HG03280 (cell line): ENCODE measurements around the gene ODC1.

ENCODE experiments used
- ATAC-seq: cut with Tn5 transposase; IDR thresholded peaks from one replicate; pipeline ENCODE4 v1.9.1; 2021; ENCODE audit warnings: mild to moderate bottlenecking, moderate library complexity; ENCODE audit not compliant: unreplicated experiment

ODC1 gene

GRCh38 chr2:10402653-10403215, 45.4 kb downstream of the ODC1 start:
- no peak for ATAC-seq

GRCh38 chr2:10402062-10402585, 46.0 kb downstream of the ODC1 start:
- no peak for ATAC-seq

- no peak for ATAC-seq
These were observed 46.9 kb downstream of the ODC1 start for GRCh38 chr2:10400978-10401951.

- no peak for ATAC-seq
These were observed 47.6 kb downstream of the ODC1 start for GRCh38 chr2:10400568-10400977.

DNA sequence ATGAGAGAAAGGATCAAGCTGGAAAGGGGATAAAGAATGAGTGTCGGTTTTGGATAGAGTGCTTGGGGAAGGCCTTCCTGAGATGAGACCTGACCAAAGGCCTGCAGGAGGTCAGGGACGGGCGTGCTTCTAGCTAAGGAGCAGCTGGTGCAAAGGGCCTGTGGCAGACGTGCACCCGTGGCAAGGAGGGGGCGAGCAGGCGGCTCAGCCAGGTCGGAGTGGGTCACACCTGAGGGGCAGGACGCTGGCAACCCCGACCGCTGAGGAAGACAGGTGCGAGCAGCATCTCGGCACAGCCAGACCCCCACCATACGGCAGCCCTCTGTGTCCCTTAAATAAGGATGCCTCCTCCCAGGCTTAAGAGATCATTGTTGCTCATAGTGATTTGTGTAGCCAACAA, 48.1 kb downstream of the ODC1 start:
- ATAC-seq = no peak

DNA sequence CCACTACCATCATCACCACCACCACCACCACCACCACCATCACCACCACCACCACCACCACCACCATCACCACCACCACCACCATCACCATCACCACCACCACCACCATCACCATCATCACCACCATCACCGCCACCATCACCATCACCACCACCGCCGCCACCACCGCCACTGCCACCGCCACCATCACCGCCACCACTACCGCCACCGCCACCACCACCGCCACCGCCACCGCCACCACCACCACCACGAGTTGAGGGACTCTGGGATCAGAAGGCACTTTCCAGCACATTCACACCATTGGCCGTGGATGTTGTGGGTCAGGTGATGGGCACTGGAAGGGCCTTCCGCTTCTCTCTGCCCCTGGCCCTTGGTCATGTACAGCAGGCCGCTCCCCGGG, 48.8 kb downstream of the ODC1 start:
- no peak for ATAC-seq

- ATAC-seq = no peak
These were observed 49.6 kb downstream of the ODC1 start for GRCh38 chr2:10398496-10398895.

- ATAC-seq = no peak
These were observed 50.2 kb downstream of the ODC1 start for GRCh38 chr2:10397878-10398277.

- no peak for ATAC-seq
These were observed 50.7 kb downstream of the ODC1 start for GRCh38 chr2:10397297-10397875.

GRCh38 chr2:10396464-10396863, 51.7 kb downstream of the ODC1 start:
- no peak for ATAC-seq

DNA sequence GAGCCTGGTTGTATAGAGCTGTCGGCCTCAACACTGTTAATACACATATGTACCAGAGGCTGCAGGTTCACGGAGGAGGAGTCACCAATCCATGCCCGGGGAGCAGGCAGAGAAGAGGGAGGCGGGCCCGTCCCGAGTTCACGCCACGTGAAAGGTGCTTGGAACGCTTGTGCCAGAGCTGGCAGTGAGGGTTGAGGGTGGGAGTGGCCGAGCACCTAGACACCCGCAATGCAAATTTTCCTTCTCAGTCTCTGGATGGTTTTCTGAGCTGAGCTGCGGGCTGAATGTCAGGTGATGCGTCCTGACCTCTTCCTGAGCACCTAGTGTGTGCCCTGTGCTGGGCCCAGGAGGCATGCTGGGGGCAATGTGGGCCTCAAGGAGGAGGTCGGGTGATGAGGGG, 52.2 kb downstream of the ODC1 start:
- ATAC-seq = no peak

GRCh38 chr2:10393640-10393982, 54.5 kb downstream of the ODC1 start:
- no peak for ATAC-seq

- no peak for ATAC-seq
These were observed 55.0 kb downstream of the ODC1 start for GRCh38 chr2:10392951-10393639.

GRCh38 chr2:10392548-10392947, 55.6 kb downstream of the ODC1 start:
- ATAC-seq = no peak

- no peak for ATAC-seq
These were observed 56.0 kb downstream of the ODC1 start for GRCh38 chr2:10392100-10392499.

DNA sequence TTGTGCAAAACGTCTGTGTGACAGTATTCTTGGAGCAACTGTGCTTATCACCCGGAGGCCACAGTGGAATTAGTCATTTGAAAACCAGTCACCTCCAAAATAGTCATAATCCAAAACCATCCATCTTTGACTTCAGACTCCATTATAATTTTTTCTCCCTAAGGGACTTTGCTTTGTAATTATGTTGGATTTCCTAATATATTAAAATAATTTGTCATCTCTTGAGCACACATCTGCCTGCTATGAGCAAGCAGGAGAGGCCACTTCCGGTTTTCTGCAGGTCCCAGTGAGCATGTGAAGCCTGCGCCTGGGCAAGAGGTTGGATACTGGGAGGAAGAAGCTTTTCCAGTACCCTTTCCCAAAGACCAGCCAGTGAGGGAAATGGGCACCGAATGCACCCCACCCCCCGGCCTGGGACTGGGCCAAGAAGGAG, 57.7 kb downstream of the ODC1 start:
- ATAC-seq = no peak
